Glomerular visceral epithelial cell (primary cell): ENCODE results near the gene ARID1A.

Experiments used
- DNase-seq: peaks from one replicate; pipeline ENCODE4 v3.0.0-alpha.2; 2016; ENCODE audit errors: extremely low spot score

Gene ARID1A

GRCh38 chr1:26727476-26727875 is 31.7 kb downstream of the ARID1A start:
- no peak for DNase-seq

DNA sequence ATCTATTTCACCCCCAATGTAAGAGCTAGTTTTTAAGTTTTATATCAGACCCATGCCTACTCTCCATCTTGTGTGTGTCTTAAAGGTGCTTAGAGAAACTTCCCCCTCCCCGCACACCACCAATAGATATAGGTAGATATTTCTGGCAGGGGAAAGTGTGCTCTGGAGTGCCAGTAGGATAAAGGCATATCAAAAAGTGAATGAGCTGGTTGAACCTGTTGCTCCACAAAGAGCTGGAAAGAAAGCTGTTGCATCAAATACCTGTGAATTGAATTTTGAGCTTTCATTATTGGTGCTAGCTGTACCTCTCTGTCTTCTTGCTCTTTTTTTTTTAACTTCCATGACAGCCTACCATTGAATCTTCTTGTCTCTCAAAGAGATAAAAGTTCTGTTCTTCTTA is 32.8 kb downstream of the ARID1A start:
- no peak for DNase-seq

GRCh38 chr1:26729633-26730032 is 33.8 kb downstream of the ARID1A start:
- no peak for DNase-seq

- no peak for DNase-seq
Measured at GRCh38 chr1:26730695-26731094, 34.9 kb downstream of the ARID1A start.

GRCh38 chr1:26731233-26731902 is 35.6 kb downstream of the ARID1A start:
- no peak for DNase-seq

DNA sequence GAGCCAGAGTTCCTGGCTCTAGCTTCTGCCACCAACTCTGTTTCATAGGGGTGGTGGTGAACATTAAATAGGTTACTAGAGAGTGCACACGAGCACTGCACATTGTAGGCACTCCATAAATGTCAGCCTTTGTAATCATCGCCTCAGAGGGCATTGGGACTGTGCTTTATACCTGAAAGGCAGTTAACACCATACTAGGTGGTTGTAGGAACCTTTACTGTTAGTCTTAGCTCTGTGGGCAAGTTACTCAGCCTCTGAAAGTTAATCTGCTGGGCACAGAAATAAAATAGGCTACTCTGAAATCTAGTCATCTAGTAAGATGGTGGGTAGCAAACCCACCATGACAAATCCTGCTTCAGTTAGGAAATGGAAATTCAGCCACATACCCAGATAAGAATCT is 37.6 kb downstream of the ARID1A start:
- no peak for DNase-seq

- peak; percentile 61 for DNase-seq
Measured at GRCh38 chr1:26733982-26734381, 38.2 kb downstream of the ARID1A start.

DNA sequence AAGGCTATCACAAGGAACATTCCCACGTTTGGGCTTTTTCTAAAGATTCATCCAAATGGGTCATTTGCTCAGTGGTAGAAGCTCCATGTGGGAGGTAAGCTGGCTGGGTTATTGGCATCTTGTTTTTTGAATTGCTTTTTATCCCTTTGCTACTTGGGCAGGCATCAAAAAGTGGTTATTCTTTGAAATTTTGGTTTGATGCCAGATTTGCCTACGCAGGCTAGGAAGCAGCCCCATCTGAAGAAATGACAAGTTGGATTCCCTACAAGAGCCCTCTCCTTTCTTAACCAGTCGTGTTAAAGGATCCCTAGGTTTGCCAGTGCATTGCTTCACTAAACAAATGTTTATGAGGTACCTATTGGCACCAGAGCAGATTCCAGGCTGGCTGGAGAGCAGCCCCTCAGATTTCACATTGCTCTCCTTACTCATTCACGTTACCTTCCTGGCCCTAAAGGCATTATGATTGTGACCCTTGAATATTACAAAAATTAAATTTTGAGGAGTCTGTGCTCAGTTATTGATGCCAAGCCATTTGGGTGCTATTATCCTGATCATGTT is 38.8 kb downstream of the ARID1A start:
- no peak for DNase-seq

- DNase-seq, result no peak
Measured at GRCh38 chr1:26739329-26739914, 43.6 kb downstream of the ARID1A start.

GRCh38 chr1:26740023-26740634 is 44.3 kb downstream of the ARID1A start:
- DNase-seq, result no peak

GRCh38 chr1:26740952-26741351 is 45.1 kb downstream of the ARID1A start:
- no peak for DNase-seq

GRCh38 chr1:26743426-26744059 is 47.7 kb downstream of the ARID1A start:
- DNase-seq, result no peak

- peak; percentile 53 for DNase-seq
Measured at GRCh38 chr1:26744075-26744959, 48.5 kb downstream of the ARID1A start.

DNA sequence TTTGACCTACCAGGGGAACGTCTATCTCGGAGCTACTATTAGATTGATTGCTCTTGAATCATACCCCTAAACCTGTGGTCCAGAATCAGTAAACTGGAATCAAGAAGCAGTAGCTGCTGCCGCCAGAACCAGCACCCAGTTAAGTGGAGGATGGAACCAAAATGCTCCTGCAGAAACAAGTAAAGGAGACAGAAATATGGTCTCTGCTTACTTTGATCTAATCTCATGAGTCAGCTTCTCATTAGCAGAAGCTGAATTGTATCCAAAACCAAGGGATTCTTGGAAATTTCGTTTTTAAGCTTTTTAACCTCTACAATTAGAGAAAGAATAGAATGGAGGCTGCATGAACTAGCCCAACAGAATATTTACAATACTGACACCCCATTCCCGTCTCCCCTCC is 49.4 kb downstream of the ARID1A start:
- no peak for DNase-seq

DNA sequence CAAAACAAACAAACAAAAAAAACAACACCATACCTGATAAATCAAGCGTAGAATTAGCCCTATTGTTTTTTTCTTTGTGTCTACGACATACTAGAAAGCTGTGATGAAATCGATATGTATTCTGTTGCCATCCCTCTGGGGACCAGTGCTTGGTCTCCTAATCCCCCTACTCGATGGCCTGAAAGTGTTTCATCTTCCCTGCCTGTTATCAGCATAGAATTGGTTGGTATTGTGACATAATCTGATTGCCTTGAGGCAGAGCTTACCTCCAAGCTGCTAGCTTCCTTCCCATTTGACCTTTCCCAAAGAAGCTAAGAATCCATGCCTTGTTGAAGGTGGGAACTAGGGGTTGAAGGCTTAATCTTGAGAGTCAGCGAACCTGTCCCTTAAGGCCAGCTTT is 51.2 kb downstream of the ARID1A start:
- no peak for DNase-seq

- no peak for DNase-seq
Measured at GRCh38 chr1:26748351-26748750, 52.5 kb downstream of the ARID1A start.

DNA sequence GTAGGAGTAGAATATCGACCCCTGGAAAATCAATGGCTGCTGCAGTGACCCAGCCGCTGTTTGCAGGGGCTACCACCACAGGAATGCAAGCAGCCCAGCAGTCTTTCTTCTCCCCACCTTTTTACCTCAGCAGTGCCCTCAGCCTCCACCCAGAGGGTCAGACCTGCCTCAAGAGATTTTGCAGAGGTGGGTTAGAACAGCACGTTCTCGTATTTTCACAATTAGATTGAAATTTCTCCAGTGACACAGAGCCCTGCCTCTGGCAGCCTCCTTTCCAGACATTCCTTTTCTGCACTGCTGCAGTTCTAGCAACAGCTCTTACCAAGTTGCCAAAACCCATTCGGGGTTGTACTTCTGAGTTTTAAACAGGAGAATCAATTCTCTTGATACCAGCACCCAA is 53.6 kb downstream of the ARID1A start:
- DNase-seq, result no peak

- no peak for DNase-seq
Measured at GRCh38 chr1:26750428-26750827, 54.6 kb downstream of the ARID1A start.

- no peak for DNase-seq
Measured at GRCh38 chr1:26752519-26752918, 56.7 kb downstream of the ARID1A start.

DNA sequence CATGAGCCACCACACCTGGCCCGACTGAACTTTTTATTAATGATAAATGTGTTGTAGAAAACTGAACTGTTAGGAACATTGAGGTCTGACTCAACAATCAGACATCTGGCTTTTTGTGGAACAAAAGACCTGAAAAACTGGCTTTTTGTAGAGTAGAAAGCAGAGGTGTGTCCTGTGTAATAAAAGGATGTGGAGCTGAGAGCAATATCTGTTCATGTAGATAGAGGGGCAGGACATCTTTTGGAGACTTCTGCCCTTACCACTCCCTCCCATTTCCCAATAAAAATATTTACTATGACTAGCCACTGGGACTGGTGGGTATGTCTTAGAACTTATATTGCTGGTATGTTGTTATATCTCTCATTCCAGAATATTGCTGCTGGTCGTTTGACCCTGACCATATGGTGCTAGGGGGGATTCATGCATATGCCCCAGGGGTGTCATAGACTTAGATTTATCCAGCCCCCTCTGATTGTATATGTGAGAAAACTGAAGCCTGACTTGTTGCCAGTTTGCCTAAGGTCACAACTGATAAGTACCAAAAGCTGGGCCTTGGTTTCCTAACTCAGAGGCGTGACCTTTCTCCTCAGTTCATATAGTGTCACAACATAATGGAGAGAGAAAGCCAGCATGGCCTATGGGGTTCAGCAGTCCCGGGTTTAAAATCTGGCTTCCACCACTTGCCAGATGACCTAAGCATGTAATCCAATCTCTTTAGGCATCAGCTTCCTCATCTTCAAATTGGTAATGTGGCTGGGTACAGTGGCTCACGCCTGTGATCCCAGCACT is 58.5 kb downstream of the ARID1A start:
- no peak for DNase-seq

DNA sequence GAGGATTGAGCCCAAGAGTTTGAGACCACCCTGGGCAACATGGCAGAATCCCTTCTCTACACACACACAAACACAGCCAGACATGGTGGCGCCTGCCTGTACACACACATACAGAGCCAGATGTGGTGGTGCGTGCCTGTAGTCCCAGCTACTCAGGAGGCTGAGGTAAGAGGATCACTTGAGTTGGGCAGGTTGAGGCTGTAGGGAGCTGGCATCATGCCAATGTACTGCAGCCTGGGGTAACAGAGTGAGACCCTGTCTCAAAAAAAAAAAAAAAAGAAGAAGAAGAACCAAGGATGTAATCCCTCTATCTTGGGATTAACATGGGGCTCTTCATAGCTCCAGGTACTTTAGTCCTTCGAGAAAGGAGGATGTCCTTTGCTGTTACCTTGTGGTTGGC is 62.5 kb downstream of the ARID1A start:
- DNase-seq, result no peak
